ENCODE results near the gene IRX1. TPM values are rescaled to one million over a fixed set of nuclear protein-coding genes. Genes with fewer than 3 reads are reported as not detected.

Gene IRX1
- not detected for total RNA-seq (ENCODE audit: unreplicated experiment)
- long read RNA-seq: 0 reads

DNA sequence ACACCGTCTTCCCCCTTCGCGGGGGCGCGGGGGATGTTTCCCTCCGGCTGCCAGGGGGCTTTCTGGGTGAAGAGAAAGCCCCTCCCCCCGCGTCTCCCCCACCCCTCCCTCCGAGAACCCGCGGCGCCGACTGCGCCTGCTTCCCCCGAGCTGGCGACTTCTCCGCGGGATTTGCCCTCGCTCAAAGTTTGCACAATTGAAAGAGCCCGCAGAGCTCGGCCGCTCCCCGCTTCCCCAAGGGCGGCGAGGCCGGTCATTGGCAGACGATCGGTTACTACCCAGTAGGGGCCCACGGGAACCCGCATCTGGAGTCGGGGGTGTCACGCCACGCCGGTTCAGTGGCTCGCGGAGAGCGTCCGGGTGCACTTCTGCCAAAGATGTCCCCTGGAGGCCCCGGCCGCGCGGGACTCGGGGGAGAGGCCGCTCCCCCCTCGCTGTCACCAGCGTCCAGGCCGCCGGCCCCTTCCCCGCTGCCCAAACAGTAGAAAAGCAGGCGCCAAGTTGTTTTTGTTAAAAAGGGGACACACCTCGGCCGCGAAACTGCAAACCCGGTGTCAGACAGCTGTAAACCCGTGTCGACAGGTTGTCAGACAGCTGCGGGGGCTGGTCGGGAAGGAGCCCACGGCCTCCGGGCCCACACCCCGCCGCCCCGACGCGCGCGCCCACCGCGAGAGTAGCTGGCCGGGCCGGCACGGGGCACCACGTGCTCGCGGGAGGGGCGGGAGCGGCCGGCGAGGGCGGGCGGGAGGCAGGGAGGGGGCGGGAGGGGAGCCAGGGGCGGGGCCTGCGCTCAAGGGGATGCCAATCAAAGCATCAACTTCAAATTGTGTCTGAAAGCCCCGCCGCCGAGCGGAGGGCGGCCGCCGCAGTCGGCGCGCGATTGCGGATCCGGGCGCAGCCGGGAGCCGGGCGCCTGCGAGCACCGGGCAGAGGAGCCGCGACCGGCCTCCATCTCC, at the start of gene IRX1:
TSS of gene IRX1 (plus strand) at position 827 of the 956 bp plus-strand sequence. CDS start 274 bp downstream, outside the sequence.
- no peak for DNase-seq (ENCODE audit: low spot score)
- peaks cover 6% of the 10 kb centered on the region for H3K9me3 Mint-ChIP-seq (ENCODE audit: unreplicated experiment)
- TF ChIP-seq, protein P1, sequence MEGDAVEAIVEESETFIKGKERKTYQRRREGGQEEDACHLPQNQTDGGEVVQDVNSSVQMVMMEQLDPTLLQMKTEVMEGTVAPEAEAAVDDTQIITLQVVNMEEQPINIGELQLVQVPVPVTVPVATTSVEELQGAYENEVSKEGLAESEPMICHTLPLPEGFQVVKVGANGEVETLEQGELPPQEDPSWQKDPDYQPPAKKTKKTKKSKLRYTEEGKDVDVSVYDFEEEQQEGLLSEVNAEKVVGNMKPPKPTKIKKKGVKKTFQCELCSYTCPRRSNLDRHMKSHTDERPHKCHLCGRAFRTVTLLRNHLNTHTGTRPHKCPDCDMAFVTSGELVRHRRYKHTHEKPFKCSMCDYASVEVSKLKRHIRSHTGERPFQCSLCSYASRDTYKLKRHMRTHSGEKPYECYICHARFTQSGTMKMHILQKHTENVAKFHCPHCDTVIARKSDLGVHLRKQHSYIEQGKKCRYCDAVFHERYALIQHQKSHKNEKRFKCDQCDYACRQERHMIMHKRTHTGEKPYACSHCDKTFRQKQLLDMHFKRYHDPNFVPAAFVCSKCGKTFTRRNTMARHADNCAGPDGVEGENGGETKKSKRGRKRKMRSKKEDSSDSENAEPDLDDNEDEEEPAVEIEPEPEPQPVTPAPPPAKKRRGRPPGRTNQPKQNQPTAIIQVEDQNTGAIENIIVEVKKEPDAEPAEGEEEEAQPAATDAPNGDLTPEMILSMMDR (IDR thresholded peaks at IDR 0.05; ENCODE audit: unreplicated experiment): no peak

DNA sequence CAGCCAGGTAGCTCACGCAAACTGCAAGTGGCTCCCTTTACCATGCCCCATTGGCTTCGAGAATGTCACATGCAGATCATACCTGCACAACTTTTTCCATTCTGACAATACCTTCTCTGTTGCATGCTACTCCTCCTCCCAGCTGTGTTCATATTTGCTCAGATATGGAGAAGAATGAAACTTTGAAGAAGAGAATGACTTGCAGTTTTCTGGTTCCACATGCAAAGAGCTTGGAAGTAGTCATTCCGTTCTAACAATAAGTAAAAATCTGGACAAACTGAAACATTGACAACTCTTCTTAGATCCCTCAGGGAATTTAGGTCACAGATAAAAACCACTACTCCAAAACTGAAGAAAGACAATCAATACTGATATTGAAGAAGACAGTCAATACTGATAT, 49.6 kb upstream of the IRX1 start:
- TF ChIP-seq, protein P1 (IDR thresholded peaks at IDR 0.05; ENCODE audit: unreplicated experiment): no peak
- no peak overlapping the region for H3K27ac Mint-ChIP-seq (ENCODE audit: unreplicated experiment)
- H3K9me3 Mint-ChIP-seq (ENCODE audit: unreplicated experiment): peaks cover 4% of the 10 kb centered on the region
- no peaks in the 10 kb centered on the region for H3K4me1 Mint-ChIP-seq (ENCODE audit: unreplicated experiment)
- H3K36me3 Mint-ChIP-seq (ENCODE audit: low read depth, unreplicated experiment): no peaks in the 10 kb centered on the region
- H3K27me3 Mint-ChIP-seq (ENCODE audit: unreplicated experiment): no peaks in the 10 kb centered on the region
- no peak for DNase-seq (ENCODE audit: low spot score)
- H3K4me3 Mint-ChIP-seq (ENCODE audit: unreplicated experiment): no peak overlapping the region

More for the DNA sequence above, at the start of gene IRX1:
- peaks cover 3% of the 10 kb centered on the region for H3K36me3 Mint-ChIP-seq (ENCODE audit: low read depth, unreplicated experiment)
- H3K27ac Mint-ChIP-seq (ENCODE audit: unreplicated experiment): no peak within 1 kb of the TSS
- no peak within 1 kb of the TSS for H3K4me3 Mint-ChIP-seq (ENCODE audit: unreplicated experiment)
- H3K4me1 Mint-ChIP-seq (ENCODE audit: unreplicated experiment): peaks cover 10% of the 10 kb centered on the region
- peaks cover 36% of the 10 kb centered on the region for H3K27me3 Mint-ChIP-seq (ENCODE audit: unreplicated experiment)

DNA sequence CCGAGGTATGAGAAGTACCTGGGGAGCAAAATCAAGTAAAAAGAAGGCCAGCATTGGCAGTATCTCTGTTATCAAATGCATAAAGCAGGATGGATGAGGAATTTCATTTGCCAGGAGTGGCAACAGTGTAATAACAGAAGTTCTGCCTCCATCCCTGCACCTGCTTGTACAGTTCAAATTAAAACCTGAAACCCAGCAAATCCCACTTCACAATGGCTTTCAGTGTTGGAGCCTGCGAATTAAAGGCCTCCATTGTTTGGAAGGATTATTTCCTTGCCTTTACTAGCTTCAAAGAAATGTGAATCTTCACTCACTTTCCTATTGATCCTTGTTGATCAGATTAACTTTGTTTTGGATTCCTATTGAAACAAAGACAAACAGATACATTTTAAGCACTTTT, 31.5 kb upstream of the IRX1 start:
- Mint-ChIP-seq H3K27ac (ENCODE audit: unreplicated experiment) (no peak overlapping the region), H3K4me3 (ENCODE audit: unreplicated experiment) (no peak overlapping the region), H3K4me1 (ENCODE audit: unreplicated experiment) (no peaks in the 10 kb centered on the region), H3K27me3 (ENCODE audit: unreplicated experiment) (no peaks in the 10 kb centered on the region), H3K36me3 (ENCODE audit: low read depth, unreplicated experiment) (no peaks in the 10 kb centered on the region), H3K9me3 (ENCODE audit: unreplicated experiment) (peaks cover 14% of the 10 kb centered on the region)
- no peak for DNase-seq (ENCODE audit: low spot score)
- TF ChIP-seq, protein P1 (IDR thresholded peaks at IDR 0.05; ENCODE audit: unreplicated experiment): no peak

DNA sequence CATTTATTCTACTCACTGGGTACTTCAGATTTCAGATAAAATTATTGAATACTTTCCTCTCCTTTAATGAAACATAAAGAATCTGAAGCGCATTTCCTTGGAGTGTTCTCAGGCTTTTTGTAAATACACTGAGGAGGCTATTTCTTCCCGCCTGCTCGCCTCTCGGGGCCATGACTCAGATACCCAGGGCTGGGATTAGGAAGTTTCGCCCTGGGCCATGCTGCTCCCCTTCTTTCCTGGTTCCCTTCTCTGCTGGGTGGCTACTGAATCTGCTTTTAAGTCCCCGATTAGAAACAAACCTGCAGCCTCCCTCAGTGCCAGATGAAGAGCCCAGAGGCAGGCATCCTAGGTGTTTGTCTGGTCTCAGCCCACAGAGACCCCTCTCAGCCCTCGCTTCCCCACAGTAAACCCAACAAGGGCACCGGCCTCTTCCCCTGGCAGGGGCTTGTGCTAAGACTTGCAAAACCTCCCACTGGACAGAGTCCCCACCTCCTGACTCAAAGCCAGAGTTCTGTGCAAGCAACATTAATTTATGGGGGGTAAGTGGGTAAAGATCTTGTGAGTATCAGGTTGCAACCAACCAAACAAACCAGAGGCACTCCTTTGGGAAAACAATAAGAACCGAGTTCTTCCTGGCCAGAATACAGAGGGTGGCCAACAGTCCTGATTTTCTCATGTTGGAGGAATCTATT, 30.7 kb upstream of the IRX1 start:
- Mint-ChIP-seq H3K4me3 (ENCODE audit: unreplicated experiment) (no peak overlapping the region), H3K36me3 (ENCODE audit: low read depth, unreplicated experiment) (no peaks in the 10 kb centered on the region), H3K27ac (ENCODE audit: unreplicated experiment) (no peak overlapping the region), H3K27me3 (ENCODE audit: unreplicated experiment) (no peaks in the 10 kb centered on the region), H3K4me1 (ENCODE audit: unreplicated experiment) (no peaks in the 10 kb centered on the region), H3K9me3 (ENCODE audit: unreplicated experiment) (peaks cover 14% of the 10 kb centered on the region)
- TF ChIP-seq, protein P1 (IDR thresholded peaks at IDR 0.05; ENCODE audit: unreplicated experiment): no peak
- DNase-seq (ENCODE audit: low spot score): no peak

Data from endothelial cell (in vitro differentiated cells).